NK-92 (cell line): ENCODE data around the gene TSSK3.
"Not testable (repeated sequence)": the region's sequence is repeated elsewhere in the genome, so short reads cannot be mapped to it uniquely, and the experiment has no call there.

Source experiments
- DNase-seq: peaks from one replicate; lab custom pipeline; 2025; ENCODE audit not compliant: unreplicated experiment; lab: John Stamatoyannopoulos, UW

Gene TSSK3

DNA sequence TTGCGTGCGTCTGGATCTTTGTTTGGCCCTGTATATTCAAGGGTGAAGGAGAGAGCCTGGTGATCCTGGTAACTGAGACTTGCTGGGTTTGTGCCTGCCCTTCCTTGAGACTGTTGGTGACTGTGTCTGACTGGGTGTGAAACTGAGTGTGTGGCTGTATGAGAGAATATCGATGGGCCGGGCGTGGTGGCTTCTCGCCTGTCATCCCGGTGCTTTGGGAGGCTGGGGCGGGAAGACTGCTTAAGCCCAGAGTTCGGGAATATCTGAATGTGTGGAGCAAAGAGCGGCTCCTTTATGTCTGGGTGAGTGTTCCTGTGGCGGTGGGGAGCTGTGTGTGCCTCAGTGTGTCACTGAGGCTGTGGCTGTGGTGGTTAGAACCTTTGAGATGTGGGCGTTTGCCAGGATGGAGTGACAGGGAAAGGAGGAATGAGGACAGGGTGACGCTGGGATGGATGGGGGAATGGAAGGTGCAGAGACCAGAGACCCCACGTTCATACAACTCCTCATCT is 23.6 kb upstream of the TSSK3 start:
- DNase-seq: no peak

DNA sequence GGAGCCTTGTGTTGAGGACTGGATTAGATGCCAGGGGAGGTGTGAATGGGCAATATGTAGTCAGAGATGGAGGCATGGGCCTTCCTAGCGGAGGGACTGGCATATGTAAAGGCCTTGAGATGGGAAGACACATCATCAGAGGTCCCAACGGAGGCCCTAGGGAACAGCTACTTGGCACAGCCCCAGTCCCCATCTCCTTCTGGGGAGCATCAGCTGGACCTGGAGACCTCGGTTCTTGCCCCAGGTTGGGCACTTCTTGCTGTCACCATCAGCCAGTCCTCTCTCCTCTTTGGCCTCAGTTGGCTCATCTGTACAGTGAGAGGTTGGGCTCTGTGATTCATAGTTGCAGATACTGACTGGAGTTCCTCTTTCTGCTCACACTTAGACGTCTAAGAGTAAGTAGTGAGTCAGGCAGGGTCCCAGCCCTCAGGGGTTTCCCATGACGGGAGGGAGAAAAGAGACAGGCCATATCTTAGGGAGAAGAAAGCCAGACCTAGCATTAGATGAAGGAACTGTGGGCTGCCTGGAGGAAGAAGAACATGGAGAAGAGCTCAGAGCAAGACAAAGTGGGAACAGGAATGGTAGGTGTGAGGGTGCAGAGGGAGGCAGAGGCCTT is 22.9 kb upstream of the TSSK3 start:
- DNase-seq: no peak

DNA sequence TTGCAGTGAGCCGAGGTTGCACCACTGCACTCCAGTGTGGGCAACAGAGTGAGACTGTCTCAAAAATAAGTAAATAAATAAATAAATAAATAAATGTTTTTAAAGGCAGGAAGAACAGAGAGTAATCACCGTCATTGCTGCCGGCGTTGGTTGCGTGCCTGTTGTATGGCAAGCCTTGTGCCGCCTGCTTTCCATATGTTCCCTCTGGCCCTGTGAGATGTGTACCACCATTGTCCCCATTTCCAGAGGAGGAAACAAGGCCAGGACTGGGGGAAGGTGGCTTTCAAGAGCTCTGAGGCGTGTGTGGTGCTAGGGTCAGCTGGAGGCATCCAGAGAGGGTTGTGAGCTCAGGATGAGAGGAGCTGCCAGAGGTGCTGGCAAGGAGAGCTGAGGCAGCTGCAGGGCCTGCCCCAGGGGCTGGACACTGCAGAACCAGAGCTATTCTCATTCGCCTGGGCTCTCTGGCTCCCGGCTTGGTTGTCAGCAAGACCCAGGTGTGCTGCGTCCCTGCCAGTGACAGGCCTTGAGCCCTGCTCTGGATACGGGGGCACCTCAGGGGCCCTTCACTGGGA is 21.1 kb upstream of the TSSK3 start:
- DNase-seq: no peak

DNA sequence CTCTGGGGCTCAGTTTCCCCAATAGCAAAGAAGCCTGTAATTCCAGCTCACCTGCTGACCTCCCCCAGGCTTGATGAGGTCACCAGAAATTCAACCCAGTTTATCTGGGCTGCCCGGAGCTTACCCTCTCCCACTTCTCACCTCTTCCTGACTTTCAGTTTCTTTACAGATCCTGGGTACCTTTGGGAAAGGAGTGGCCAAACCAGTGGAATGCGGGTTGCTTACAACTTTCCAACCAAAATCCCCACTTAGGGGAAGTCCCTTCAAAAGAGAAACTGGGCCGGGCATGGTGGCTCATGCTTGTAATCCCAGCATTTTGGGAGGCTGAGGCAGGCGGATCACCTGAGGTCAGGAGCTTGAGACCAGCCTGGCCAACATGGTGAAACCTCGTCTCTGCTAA is 20.4 kb upstream of the TSSK3 start:
- DNase-seq: no peak

DNA sequence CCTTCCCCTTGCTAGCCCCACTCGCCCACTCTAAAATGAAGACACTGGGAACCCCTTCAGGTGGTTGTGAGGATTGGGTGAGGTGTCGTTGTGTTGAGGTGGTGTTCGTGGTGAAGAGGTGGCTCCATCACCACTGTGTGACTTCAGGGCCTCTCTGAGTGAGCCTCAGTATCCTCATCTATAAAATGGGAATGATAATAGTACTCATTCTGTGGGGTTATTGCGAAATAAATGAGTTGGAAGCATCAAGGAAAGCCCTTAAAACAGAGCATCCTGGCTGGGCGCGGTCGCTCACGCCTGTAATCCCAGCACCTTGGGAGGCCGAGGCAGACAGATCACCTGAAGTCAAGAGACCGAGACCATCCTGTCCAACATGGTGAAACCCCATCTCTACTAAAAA is 19.6 kb upstream of the TSSK3 start:
- DNase-seq: no peak

DNA sequence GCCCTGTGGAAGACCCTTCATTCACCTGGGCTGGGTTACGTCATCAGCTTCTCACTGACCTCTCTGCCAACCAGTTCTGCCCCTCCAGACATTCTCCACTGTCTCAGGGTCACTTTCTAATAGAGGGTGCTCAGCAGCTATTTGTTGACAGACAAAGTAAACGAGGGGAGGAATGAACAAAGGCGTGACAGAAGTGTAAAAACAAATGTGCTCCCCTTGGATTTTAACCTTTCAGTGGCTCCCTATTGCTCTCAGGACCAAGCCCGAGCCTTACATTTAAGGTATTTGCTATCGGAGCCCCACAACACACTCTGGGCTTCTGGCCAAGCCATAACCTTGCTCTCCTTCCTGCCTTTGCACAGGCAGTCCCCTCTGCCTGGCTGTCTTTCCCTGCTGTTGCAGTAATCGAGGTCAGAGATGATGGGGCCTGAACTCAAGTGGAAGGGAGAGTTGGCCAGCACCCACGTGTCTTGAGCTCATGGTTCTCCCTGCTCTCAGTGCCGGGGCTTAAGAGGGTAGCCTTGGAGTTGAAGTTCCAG is 17.0 kb upstream of the TSSK3 start:
- DNase-seq: no peak

DNA sequence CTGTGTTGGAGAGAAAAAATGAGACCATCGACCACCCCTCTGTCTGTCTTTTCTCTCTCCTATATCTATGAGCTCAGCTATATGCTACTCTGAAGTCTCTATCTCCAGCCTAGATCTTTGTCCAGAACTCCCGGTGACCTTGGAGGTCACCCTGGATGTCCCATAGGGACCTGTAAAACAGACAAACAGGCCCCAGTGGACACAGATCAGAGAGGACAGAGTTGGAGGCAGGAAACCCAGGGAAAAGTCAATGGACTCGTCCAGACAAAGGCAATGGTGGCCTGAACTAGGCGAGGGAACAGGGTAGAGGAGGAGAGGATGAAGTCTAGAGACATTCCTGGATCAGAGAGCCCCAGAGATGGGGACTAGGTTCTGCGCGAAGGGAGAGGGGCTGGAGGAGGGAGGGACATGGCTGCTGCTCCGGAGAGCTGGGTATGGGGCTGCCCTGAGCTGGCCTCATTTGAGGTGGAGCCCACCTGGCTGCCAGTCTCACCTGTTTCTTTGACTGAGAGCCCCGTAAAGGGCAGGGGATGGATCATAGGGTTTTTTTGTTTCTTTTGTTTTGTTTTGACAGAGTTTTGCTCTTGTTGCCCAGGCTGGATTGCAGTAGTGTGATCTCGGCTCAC is 15.7 kb upstream of the TSSK3 start:
- no peak for DNase-seq

DNA sequence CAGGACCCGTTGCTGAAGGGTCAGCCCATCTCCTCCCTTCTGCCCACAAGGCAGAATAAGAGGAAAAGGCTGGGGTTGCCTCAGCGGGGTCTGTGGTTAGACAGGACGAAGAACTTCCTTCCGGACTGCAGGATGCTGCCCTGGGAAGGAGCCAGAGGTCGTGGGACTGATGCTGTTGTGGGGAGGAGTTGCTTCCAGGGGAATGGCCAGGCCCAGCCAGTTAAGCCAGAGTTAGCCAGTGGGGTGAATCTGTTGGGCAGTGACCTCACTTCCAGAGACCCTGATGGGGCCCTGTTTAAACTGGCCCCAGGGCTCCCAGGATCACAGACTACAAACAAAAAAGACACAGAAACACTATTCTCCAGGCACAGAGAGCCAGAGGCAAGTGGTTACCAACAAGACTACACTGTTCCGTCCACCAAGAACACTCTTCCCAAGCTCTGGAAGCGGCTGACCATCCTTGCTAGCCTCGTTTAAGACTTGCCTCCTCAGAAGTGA is 13.1 kb upstream of the TSSK3 start:
- no peak for DNase-seq

DNA sequence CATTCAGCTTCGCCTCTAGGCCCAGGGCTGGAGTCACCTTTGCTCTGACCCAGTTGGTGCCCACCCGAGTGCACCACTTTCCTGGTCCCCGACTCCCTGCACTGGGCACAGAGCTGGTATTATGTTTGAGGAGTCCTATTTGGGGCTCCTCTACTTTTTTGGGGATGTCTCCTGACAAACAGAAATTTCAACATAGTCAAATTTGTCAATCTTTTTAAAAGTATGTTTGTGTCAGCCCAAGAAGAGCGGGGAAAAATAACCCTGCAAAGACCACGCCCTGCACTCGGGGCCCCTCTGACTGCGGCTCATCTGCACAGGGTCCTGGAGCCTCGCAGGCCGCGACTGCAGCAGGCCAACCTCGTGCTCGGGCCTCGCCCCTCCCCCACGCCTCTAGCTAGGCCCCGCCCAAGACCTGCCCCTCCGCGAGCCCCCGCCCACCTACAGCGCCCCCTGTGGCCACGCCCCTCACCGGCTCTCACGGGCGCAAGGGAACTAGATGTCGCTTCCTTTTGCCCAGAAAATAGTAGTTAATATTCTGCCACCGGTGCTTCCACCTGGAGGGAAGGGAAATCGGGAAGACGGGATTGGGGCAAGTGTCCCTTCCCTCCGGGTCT is 11.4 kb upstream of the TSSK3 start:
- DNase-seq: no peak

DNA sequence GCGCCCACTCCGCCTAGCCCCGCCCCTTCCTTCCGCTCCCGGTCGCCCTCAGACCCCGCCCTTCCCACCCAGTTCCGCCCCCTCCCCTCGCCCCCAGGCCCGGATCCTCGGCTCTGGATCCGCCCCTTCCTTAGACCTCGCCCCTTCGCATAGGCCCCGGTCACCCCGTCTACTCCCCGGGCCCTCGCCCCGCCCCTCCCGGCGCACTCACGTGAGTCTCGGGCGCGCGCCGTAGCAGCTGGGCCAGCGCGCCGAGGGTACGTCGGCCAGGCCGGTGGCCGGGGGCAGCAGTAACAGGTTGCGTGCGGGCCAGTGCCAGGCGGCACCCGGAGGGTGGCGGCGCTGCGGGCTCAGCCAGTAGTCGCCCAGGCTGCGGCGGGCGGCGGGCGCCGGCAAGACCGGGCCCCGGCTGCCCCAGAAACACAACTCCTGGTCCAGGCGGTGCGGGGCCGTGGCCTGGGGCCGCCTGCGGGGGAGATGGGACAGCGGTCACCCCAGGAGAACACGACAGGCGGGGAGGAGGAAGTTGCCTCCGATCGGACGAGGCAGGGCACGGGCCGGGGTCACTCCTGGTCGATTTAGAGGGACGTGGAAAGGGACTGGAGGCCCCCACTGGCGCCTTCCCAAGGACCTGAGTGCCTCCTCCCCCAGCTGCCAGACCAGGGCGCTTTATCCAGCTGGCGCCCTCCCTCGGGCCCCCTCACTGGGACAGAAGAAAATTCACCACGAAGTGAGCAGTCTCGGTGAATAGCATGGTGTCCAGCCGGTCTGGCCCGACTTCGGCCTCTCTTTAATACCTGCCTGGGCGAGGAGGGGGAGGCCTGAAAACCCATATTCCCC is 10.7 kb upstream of the TSSK3 start:
- DNase-seq: no peak

DNA sequence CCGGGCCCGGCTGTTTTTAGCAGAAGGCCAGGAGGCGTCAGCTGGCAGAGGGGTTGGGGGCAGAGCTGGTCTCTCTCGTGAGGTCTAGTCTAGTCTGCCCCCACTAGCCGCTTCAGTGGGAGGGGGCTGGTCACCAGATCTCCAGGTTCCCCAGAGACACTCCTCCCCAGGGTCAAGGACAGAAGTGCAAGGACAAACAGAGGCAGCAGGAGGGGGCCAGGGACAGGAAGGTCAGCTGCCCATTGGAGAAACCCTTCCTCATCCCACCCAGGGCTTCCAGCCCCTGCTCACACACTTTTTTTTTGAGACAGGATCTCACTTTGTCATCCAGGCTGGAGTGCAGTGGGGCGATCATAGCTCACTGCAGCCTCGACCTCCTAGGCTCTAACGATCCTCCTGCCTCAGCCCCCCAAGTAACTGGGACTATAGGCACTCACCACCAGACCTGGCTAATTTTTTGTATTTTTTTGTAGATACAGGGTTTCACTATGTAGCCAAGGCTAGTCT is 10.0 kb upstream of the TSSK3 start:
- DNase-seq: no peak

DNA sequence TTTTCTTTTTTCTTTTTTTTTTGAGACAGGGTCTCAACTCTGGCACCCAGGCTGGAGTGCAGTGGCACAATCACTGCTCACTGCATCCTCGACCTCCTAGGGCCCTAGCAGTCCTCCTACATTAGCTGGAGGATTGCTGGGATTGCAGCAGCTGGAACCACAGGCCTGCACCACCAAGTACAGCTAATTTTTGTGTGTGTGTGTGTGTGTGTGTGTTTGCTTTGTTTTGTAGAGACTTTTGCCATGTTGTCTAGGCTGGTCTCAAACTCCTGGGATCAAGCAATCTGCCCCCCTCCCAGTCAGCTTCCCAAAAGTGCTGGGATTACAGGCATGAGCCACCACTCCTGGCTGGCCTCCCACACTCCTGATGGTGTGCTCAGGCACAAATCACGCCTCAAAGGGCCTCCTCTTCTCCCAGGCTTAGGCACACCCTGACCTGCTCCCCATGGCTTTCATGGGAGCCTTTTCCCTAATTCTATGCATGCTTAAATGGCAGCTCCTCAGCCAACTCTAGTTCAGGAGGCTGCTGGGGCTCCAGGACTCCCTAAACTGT is 9.4 kb upstream of the TSSK3 start:
- no peak for DNase-seq

DNA sequence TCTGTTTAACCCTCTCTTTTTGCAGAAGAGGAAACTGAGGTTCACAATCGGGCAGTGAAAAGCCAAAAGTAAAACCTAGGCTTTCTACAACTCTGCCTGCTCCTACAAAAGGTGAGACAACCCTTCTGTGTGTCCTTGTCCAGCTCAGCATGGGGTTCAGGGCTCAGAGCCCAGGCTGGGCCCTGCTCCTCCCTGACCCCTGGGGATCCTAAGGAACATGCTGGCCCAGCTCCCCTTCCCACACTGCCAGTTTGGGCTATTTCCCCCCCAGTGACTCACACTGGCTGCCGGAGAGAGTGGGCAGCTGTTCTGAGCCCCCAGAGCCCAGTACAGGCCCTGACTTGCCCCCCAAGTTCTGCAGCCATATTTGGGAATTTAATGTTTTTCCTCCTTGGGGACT is 8.9 kb upstream of the TSSK3 start:
- DNase-seq: no peak

DNA sequence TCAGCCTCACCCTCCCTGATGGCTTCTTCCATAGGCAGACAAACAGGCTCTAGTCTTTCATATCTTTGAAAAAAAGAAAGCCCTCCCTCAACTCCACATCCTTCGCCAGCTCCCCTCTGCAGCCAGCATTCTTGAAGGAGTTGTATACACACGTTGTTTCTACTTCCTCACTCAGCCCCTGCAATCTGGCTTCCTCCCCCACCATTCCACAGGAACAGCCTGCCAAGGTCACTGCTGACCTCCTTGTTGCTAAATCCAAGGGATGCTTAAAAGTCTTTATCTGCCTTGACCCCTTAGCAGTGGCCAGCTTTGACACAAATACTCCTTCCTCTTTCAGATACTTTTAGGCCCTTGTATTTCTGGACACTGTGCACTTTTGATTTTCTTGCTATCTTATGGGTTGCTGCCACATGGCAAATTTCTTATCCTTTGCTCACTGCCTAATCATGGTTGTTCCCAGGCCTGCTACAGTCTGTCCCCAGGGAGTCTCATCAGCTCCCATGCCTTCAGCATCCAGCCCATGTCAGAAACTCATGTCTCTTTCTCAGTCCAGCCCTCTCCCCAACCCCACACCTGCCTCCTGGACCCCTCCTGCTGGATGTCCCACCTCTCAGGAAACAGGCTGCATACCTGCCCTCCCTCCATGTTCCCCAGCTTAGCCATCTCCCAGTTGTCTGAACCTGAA is 8.3 kb upstream of the TSSK3 start:
- DNase-seq: no peak

DNA sequence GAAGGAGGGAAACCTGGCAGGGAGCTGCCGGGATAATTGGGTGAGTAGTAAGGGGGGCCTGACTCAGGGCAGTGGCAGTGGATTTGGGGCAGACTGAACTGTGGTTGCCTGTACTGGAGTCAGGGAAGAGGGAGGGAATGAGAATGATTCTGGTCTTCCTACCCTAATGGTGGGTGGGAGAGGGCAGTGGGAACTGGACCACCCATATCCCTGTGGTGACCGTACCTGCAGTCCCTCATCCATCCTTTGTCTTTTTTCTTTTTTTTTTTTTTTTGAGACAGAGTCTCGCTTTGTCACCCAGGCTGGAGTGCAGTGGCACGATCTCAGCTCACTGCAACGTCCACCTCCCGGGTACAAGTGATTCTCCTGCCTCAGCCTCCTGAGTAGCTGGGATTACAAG is 6.6 kb upstream of the TSSK3 start:
- not testable (repeated sequence) for DNase-seq

DNA sequence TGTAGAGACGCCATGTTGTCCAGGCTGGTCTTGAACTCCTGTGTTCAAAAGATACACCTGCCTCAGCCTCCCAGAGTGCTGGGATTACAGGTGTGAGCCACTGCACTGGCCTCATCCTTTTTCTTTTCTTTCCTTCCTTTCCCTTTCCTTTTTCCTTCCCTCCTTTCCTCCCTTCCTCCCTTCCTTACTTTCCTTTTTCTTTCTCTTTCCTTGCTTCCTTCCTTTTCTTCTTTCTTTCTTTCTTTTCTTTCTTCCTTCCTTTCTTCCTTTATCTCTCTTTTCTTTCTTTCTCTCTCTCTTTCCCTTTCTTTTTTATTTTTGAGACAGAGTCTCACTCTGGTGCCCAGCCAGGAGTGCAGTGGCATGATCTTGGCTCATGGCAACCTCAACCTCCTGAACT is 5.9 kb upstream of the TSSK3 start:
- DNase-seq: no peak

DNA sequence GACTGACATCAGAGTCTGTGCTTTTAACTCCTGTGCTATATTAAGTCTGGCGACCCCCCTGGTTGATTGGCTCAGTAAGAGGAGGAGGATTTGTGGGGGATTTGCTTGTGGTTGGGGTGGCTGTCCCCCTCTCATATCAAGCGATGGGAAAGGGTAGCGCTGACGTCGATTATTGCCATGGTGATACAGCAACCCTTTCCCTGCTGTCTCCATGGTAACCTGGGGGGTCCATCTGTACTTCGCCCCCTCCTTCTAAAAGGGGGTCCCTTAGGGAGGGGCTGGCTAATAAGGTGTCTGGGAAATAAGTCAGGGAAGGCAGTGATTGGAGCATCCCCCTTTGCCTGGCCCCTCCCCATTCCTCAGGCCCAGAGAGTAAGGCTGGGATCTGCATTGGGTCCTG is 4.7 kb upstream of the TSSK3 start:
- DNase-seq: no peak

DNA sequence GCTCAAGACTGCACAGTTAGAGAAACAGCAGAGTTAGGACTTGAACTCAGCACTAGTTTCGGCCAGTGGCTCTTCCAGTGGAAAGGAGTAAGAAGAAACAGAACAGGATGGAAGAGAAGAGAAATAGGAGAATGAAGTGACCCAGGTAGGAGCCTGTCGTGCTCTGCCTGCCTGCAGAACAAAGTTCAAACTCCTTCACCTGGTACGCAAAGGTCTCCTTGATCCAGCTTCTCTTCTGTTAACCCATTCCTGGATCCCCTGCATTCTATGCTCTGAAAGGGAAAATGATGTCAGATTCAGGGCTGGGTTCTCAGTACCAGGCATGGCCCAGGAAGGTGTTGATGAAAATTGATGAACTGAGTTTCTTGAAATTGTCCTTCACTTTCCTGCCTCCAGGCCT is 3.9 kb upstream of the TSSK3 start:
- no peak for DNase-seq

DNA sequence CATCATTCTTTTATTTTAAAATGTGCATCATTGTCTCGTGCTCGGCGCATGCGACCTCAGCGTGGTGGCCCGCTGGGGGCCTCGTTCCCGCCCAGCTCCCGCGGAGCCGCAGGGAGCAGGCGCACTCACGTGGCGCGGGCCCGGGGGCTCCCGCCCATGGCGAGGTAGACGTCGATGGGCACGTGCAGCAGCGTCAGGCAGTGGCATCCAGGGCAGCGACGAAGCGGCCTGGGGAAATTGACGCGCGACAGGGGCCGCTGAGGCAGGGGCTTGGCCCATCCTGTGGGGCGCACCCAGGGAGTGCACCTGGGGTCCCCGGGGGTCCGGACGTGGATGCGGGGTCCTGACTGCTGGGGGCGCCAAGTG is 1.0 kb upstream of the TSSK3 start:
- DNase-seq: no peak
